GM21619 (cell line): ENCODE results near the gene GATAD1.
"Not testable (repeated sequence)": the region's sequence is repeated elsewhere in the genome, so short reads cannot be mapped to it uniquely, and the experiment has no call there.

Source experiments
- ATAC-seq: cut with Tn5 transposase; IDR thresholded peaks from one replicate; pipeline ENCODE4 v1.9.1; 2021; ENCODE audit not compliant: unreplicated experiment

GATAD1 gene

DNA sequence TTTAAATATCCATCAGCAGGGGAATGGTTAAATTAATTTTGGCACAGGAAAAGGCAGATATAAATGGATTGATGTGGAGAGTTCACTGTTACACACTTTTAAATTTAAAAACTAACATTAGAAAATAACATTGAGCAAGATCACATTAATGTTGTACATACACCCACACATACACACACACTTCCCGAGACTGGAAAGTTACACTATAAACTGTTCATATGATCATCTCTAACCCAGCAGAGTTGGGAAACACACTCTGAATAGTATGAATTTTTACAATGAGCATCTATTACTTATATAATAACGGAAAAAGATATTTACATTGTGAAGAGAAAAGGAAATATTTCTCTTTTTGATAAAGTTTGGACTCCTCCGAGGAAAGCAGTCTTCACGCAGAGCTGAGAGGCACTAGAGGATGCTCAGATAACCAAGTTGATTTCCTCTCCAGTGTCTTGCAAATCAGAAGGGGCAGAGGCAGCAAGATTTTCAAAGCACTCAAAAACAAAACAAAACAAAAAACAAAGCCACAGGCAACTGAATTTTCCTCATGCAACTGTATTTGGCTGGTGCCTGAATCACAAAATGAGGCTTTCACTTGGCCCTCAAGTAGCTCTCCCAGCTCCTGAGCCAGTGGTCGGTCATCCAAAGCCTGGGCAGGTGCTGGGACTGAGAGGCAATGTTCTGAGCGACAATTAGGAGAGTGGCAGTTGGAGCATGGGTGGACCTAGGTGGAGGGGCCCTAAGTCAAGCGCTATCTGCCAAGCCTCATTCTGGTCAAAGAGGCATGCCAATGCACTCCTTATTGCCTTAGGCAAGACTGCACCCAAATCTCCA, 10.5 kb upstream of the GATAD1 start:
- ATAC-seq = no peak

DNA sequence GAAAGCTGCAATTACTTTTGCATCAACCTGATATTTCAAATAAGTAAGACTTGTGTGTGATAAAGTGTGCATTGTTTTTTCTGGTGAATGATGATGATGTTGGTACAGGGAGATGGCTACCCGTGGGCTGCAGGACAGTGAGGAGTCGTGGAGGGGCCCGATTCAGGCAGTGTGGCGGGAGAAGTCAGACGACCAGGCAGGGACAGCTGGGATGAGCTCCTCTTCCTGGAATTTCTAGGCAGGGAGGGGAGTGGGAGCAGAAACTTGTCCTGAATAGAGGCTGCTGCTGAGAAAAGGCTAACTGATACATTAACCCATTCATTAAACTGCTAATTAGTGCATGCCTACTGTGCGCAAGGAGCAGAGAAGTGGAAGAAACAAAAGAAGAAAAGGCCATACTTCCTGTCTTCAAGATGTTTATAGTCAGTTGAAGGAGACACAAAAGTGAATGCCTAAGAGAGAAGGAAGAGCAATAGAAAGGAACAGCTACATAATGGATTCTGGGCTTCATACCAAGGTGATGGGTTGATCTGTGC, 9.3 kb upstream of the GATAD1 start:
- ATAC-seq = no peak

DNA sequence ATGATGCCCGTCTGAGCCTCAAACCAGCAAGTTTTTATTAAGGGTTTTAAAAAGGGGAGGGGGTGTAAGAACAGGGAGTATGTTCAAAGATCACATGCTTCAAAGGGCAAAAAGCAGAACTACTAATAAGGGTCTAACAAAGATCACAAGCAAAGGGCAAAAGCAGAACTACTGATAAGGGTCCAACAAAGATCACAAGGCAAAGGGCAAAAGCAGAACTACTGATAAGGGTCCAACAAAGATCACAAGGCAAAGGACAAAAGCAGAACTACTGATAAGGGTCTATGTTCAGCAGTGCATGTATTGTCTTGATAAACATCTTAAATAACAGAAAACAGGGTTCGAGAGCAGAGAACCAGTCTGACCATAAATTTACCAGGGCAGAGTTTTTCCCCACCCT, 4.6 kb upstream of the GATAD1 start:
- not testable (repeated sequence) for ATAC-seq

DNA sequence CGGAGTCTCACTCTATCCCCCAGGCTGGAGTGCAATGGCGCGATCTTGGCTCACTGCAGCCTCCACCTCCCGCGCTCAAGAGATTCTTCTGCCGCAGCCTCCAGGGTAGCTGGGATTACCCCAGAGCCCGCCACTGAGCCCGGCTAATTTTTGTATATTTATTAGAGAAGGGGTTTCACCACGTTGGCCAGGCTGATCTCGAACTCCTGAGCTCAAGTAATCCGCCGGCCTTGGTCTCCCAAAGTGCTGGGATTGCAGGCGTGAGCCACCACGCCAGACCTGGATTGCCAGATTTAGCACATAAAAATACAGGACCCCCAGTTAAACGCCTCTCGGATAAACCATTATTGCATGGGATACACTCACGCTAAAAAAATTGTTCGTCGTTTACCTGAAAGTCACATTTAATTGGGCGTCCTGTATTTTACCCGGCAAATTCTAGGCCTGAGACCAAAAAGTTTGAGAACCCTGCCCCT, 375 bp upstream of the GATAD1 start:
- ATAC-seq = no peak

DNA sequence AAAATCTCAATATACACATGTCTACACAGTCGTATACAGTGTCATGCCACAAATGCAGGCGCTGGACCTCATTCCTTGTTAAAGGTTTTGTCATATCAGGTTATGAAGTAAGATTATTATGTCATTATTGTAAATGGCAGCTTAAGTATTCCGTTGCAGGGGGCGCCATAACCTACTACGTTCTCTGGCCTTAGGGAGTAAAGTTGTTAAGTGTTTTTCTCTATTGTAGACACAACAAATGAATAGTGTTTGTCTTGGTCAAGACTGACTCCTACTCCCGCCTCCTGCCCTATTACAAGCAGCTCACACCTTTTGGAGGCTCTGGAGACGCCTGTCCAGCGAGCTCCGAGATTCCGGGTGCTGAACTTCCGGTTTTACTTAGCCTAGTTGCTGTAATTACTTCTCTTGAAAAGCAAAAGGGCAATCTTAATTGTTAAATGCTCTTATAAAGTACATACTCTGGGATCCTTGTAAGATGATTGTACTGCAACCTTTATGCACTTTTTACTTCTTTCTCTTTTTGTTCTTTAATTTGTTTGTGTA, 994 bp downstream of the GATAD1 start:
- peak; percentile 34 for ATAC-seq

DNA sequence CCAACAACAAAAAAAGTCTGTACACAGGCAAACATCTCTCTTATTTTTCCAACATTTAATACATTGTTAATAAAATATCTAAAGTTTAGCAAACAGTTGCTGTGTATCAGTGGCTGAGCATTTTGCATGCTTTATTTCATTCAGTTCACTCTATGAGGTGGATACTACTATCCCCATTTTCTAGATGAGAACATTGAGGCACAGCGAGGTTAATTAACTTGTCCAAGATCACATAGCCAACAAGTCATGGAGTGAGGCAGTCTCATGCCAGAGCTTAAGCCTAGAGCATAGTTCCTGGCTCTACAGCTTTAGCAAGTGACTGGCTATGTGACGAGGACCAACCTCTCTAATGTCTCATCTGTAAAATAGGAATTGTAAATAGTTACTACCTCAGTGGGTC, 4.4 kb downstream of the GATAD1 start:
- no peak for ATAC-seq

DNA sequence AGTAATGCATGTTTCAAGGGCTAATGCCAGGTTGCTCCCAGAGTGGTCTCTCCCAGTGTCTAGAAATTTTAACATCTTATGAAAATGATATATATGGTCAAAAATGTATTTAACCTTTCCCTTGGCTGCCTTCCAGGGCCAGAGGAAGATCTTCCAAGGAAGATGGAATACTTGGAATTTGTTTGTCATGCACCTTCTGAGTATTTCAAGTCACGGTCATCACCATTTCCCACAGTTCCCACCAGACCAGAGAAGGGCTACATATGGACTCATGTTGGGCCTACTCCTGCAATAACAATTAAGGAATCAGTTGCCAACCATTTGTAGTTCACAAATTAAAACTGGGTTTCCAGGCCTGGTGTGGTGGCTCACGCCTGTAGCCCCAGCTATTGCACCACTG, 9.0 kb downstream of the GATAD1 start:
- no peak for ATAC-seq

DNA sequence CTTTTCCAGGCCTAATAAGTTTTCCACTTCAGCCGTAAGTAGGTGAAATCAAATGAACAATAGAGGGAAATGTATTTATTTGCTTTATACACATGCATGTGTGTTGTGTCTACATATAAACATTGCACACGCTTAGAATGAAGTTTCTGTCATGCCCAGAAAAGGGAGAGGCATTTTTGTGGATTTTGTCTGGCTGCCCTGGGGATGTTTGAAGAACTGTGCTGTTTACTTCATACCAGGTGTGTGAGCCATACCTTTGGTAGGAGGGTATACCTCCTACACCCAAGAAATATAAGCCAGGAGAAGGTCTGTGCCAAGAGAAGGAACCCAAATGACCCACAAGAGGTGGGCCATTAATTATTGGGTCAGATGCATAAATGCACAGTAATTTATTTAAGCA, 12.8 kb downstream of the GATAD1 start:
- ATAC-seq = no peak

DNA sequence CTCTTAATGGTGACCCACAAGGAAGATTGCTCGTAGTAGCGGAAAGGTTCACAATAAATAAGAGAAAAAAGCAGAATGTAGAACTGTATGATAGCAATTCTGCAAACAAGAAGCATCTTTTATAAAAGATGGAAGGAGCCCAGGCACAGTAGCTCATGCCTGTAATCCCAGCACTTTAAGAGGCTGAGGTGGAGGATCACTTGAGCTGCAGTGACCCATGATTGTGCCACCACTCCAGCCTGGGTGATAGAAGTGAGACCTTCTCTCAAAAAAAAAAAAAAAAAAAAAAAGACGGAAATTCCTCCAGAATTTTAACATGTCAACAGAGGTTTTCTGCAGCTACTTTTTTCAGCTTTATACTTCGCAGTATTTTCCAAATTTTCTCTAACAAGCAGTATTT, 13.2 kb downstream of the GATAD1 start:
- no peak for ATAC-seq

DNA sequence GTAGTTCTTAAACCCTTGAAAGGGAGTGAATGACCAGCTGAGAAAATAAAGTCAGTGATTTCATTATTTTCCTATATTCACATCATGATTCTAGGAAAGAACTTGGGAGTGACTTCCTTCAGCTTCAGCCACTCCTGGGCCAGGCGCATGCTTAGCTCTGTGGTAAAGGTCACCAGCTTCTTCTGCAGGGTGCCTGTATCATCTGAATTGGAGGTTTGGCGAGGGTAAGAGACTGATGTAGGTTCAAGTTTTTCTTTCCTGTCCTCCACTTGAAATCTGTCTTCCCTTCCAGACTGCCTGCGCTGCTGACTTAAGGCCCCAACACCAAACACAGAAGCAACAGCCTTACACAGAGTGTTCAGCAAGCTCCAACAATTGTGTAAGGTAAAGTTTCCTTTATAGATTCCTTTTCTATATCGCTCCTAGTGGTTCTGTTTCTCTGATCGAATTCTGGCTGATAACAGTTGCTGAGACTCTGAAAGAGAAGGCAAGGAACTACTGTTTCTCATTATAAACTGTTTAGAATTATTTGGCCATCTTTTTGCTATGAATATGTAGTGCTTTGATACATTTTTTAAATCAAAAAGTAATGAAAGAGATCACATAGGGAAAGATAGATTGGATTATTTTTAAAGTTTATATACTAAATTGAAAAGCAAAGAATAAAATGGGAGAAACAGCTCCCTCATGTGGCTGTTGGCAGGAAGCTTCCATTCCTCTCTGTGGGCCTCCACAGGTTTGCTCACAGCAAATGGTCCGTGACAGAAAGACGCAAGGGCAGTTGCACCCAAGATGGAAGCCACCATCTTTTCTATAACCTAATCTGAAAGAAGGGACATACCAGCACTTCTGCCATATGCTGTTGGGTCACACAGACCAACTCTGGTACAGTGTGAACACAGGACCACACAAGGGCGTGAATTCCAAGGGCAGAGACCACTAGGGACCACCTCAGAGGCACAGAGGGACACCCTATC, 14.0 kb downstream of the GATAD1 start:
- peak; percentile 89 for ATAC-seq

DNA sequence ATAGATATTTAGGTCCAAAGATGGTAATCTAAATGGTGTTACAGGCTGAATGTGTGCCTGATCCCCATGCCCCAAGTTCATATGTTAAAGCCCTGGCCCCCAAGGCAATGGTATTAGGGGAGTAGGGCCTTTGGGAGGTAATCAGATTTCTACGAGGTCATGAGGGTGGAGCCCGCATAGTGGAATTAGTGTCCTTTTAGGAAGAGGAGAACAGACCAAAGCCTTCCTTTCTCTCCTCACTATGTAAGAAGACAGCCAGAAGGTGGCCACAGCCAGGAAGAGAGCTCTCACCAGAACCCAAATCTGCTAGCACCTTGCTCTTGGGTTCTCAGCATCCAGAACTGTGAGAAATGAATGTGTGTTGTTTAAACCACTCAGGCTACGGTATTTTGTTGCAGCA, 15.3 kb downstream of the GATAD1 start:
- no peak for ATAC-seq

DNA sequence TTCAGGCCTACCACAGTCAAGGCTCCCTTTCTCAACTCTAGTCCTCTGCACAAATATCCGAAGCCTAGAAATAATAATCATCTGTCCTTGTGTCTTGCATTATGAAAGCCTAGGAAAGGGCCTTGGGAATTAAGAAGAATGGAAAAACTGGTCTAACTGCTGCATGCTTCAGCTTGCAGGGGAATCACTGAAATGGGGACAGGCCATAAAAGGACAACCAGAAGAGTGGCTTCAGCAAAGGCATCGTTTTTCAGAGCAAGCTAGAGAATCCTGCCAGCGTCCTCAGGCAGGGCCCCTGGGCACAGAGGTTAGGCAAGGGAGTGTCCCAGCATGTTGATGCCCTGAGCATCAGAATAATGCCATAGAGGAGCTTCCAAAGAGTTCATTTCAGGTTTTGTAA, 17.2 kb downstream of the GATAD1 start:
- no peak for ATAC-seq

DNA sequence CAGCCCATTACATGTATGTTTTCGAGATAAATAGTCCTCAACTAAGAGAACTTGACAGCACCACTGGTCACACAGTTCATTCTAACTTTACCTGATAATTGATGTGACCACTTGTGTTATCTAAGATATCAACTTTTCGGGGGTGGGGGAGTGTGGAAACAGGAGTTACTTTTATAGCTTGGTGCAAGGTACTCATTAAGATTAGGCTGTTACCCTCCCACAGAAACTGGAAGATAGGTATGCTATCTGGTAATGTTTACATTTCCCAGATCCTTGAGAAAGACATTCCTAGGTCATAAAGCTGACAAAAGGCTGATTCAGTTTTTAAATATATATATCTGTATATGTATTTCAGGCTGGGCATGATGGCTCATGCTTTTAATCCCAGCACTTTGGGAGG, 19.4 kb downstream of the GATAD1 start:
- no peak for ATAC-seq

DNA sequence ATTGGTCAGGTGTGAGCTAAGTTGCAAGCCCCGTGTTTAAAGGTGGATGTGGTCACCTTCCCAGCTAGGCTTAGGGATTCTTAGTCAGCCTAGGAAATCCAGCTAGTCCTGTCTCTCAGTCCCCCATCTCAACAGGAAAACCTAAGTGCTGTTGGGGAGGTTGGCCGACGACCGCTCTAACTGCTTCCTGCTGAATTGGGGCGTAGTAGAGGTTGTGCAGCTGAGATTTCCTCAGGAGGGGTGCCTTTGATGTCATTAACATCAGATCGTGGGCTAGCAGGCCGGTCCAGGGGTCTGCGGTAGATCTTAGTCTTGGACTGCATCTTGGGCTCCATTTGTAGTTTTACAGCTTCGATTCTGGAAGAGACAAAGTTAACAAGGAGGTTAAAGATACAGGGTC, 21.3 kb downstream of the GATAD1 start:
- not testable (repeated sequence) for ATAC-seq

DNA sequence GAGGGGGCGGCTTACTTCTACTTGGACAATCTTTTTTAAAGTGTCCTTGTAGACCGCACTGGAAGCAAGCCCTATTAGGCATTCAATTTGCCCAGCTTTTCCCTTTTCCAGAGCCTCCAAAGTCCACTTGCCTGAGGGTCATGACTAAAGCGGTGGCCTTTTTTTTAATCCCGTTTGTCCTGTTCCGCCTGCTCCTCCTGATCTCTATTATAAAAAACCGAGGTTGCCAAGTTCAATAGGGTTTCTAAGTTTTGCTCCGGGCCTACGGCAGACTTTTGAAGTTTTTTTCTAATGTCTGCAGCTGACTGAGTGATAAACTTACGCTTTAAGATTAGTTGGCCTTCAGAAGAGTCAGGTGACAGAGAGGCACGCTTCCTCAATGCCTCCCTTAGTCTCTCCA, 26.7 kb downstream of the GATAD1 start:
- ATAC-seq = not testable (repeated sequence)

DNA sequence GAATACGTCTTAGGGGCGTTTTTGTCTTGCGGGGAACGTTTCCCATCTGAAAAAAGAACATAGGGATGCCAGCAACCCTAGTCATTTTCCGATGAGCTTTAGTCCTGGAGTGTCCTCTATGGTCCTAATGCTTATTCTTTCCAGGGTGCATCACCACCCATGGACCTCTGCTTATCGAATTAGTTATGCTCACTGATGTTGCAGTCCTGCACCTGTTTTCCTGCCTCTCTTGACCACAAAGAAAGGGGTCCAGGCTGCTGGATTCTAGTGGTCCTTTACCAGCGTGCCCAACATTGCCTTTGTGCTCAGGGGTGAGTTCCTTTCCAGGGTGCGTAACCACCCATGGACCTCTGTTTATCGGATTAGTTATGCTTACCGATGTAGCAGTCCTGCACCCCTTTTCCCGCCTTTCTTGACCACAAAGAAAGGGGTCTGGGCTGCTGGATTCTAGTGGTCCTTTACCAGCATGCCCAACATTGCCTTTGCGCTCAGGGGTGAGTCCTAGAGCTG, 28.0 kb downstream of the GATAD1 start:
- ATAC-seq = not testable (repeated sequence)

DNA sequence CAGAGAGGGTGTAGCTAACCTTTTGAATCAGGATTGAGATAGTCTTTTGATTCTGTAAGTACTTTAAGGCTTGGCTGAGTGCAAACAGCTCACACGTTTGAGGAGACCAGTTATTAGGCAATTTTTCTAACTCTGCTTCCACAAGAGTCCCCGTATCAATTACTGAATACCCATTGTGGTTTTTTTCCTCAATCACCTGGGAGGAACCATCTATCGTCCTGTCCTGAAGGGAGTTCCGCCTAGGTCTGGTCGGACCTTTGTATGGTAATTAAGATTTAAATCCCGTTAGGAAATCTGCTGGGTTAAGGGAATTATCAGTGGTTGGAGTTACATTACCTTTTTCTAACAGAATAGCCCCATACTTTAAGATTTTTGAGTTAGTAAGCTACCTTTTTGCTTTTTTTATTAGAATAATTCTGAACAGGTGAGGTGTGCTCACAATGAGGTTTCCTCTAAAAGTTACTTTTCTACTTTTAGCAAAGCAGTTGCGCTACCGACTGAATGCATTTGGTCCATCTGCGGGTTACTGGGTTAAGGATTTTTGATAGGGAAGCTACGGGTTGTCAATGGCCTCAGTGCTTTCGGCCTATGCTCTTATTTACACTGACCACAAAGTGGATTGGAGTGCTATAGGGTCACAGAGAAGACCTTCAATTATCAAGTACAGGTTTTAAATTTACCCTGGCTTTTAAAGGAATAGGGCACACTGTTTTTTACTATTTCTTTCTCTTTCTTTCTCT, 28.7 kb downstream of the GATAD1 start:
- ATAC-seq = not testable (repeated sequence)

DNA sequence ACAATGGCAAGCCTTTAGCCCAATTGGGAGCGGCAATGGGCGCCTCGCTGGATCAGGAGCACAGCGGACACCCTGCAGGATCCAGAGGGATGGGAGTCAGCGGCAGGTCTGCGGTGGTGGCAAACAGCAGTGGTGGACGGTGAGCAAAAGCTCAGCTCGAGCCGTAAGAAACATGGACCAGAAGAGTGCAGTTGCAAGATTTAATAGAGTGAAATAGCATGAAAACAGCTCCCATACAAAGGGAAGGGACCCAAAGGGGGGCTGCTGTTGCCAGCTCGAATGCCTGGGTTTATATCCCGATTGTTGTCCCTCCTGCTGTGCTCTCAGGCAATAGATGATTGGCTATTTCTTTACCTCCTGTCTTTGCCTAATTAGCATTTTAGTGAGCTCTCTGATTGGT, 30.4 kb downstream of the GATAD1 start, which contains the start of gene ERVW-1:
ERVW-1 (minus strand) TSS at position 266 of the 400 bp plus-strand sequence. CDS start 7,565 bp downstream, outside the sequence.
- not testable (repeated sequence) for ATAC-seq

DNA sequence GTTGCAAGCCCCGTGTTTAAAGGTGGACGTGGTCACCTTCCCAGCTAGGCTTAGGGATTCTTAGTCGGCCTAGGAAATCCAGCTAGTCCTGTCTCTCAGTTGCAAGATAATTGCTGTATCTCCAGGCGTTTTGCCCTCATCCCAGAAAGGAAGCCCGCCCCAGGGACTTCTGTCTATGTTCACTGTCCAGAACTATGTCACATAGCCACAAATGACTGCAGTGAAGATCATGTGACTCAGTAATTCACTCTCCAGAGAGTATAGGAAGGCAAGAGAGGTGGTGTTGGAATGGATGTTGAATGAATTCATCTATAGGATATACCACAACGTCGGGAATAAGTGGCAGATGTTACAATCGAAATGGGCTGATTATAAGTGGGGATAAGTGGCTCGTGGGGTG, 30.8 kb downstream of the GATAD1 start:
- ATAC-seq = no peak

DNA sequence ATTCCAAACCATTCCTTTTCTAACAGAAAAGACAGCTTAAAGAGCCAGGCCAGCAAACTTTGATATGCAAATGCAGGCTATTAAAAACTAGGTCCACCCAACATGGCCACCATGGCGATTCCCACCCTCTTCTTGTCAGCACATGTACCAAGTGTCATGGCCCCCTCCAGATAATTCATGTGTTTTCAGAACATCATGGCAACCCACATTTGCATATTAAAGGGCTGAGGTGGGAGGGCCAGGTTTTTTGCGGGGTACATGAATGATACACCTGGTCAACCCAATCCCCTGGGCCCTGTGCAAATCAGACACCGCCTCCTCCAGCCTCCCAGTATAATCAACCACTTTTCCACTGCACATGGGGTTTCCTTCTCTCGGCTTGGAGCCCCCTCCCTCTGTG, 31.4 kb downstream of the GATAD1 start:
- ATAC-seq = no peak
